Ovary (tissue), 9 donors: ENCODE measurements around the gene FAM107B. TPM values are rescaled to one million over a fixed set of nuclear protein-coding genes. Genes with fewer than 3 reads are reported as not detected.

Experiments
- DNase-seq, 5 donors: peaks; one replicate each; pipeline ENCODE4 v3.0.0-alpha.2; 2019 to 2020
- H3K27ac ChIP-seq, 2 donors: fragments of 200-600 bp; one replicate each; pipeline versions ENCODE4 v1.5.1 to v1.8.0; 2019 to 2022
- H3K27me3 ChIP-seq: fragments of 200-600 bp; one replicate; pipeline ENCODE4 v1.8.0; 2022
- H3K36me3 ChIP-seq: fragments of 200-600 bp; sonication (generic); one replicate; pipeline ENCODE4 v1.5.1; 2019
- H3K4me1 ChIP-seq: one replicate; pipeline ENCODE4 v1.8.1; 2013; ENCODE audit warnings: mild to moderate bottlenecking, moderate library complexity; ENCODE audit not compliant: insufficient read depth
- H3K4me3 ChIP-seq: fragments of 200-600 bp; sonication (generic); one replicate; pipeline ENCODE4 v1.5.1; 2017
- H3K9me3 ChIP-seq, 2 donors: fragments of 200-600 bp in 1 of 2; sonication (generic) in 1 of 2; one replicate each; pipeline versions ENCODE4 v1.5.1 to v1.8.1; 2013 to 2019; ENCODE audit warnings: mild to moderate bottlenecking in 1 of 2, moderate library complexity in 1 of 2
- EP300 ChIP-seq: sonication (generic); formaldehyde crosslinking; IDR thresholded peaks from one replicate; pipeline ENCODE4 v1.6.1; 2017; ENCODE audit warnings: antibody characterized with exemption
- POLR2A ChIP-seq: fragments of 450-650 bp; IDR thresholded peaks from one replicate; pipeline ENCODE4 v1.6.1; 2017; ENCODE audit warnings: antibody characterized with exemption, mild to moderate bottlenecking, moderate library complexity
- WGBS, 3 donors: extraction: QIAGEN DNeasy Blood & Tissue Kit in 1 of 3; methylation state at CpG; one replicate each; pipeline versions ENCODE4 v1.1.5 to v1.1.7; 2013 to 2017; 5-methylcytosine and 5-hydroxymethylcytosine counted together
- intact Hi-C, 4 donors: fragments of 100-400 bp; cut with DNase I; formaldehyde crosslinking; loops; one replicate each; pipeline versions ENCODE4 v1.11.0 to v1.15.1; 2022 to 2023
- polyA plus RNA-seq, 2 donors: library from polyadenylated mRNA; stranded (reverse); fragments of 200-250 nt in 1 of 2; fragments of 350-450 nt in 1 of 2; fragmentation: Illumina TruSeq in 1 of 2; extraction: RNeasy Lipid Tissue Mini Kit (QIAGEN cat#74804) in 1 of 2; gene quantifications; one replicate each; pipeline ENCODE4 v1.2.3, GENCODE V29; 2013 to 2014
- total RNA-seq, 7 donors: library from RNA; depleted of rRNA in 2 of 7; stranded (reverse); fragments of >200 nt in 2 of 7; fragmentation: NEBNext Ultra II Directional in 3 of 7; extraction: Animal tissue kit (Norgen Biotek cat#: 25700) in 3 of 7; gene quantifications; one replicate each; pipeline versions ENCODE4 v1.1.0 to v1.2.4, GENCODE V29; 2016 to 2023
- TF ChIP-seq, protein P1 (sequence below), 3 donors: fragments of 450-650 bp in 2 of 3; fragments of 200-600 bp in 1 of 3; IDR thresholded peaks; one replicate each; pipeline versions ENCODE4 v1.5.1 to v1.8.0; 2016 to 2022; ENCODE audit warnings: antibody characterized with exemption in 3 of 3, mild to moderate bottlenecking in 1 of 3
- donor health status: DM: no; HTN: no; CAD: no; lungs with moderate emphysema.
- donor health status: DM: no; HTN: no; CAD: no.
- donor health status: Bipolar disorder and iron deficiency.
- donor health status: DM: yes; HTN: yes; CAD: no.
- donor health status: DM: no; HTN: no; CAD: no.
- donor health status: DM: yes; HTN: yes; CAD: no.

The FAM107B gene
- total and polyA plus RNA-seq, 9 donors, result 6.0 to 26.6 (median 15.0) TPM

DNA sequence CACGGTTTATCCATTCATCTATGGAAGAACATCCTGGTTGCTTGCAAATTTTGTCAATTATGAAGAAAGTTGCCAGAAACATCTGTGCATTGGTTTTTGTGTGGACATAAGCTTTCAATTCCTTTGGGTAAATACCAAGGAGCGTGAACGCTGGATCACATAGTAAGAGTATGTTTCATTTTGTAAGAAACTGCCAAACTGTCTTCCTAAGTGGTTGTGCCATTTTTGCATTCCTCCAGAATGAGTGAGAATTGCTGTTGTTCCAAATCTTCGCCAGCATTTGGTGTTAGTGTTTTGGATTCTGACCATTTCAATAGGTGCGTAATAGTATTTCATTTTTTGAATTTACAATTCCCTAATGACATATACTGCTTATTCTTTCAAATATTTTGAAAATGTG is 288.7 kb downstream of the FAM107B start:
- no peaks in the 10 kb centered on the region for H3K27me3 ChIP-seq
- TF ChIP-seq EP300, result no peak
- no peak for TF ChIP-seq POLR2A
- TF ChIP-seq, protein P1, sequence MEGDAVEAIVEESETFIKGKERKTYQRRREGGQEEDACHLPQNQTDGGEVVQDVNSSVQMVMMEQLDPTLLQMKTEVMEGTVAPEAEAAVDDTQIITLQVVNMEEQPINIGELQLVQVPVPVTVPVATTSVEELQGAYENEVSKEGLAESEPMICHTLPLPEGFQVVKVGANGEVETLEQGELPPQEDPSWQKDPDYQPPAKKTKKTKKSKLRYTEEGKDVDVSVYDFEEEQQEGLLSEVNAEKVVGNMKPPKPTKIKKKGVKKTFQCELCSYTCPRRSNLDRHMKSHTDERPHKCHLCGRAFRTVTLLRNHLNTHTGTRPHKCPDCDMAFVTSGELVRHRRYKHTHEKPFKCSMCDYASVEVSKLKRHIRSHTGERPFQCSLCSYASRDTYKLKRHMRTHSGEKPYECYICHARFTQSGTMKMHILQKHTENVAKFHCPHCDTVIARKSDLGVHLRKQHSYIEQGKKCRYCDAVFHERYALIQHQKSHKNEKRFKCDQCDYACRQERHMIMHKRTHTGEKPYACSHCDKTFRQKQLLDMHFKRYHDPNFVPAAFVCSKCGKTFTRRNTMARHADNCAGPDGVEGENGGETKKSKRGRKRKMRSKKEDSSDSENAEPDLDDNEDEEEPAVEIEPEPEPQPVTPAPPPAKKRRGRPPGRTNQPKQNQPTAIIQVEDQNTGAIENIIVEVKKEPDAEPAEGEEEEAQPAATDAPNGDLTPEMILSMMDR (IDR thresholded peaks at IDR 0.05), result no peak
- WGBS, 3 donors, result 90 to 95% (median 93%) methylated on average over 5 of the region's 5 CpGs
- no peaks in the 10 kb centered on the region for H3K36me3 ChIP-seq
- intact Hi-C loops, result no loop called here
- no peak overlapping the region for H3K27ac ChIP-seq
- H3K9me3 ChIP-seq, result no peaks in the 10 kb centered on the region
- peaks cover 12% of the 10 kb centered on the region for H3K4me1 ChIP-seq
- DNase-seq, result no peak
- H3K4me3 ChIP-seq, result no peak overlapping the region

- TF ChIP-seq POLR2A (no peak), EP300 (no peak)
- TF ChIP-seq, protein P1 (IDR thresholded peaks at IDR 0.05), result no peak
- no peaks in the 10 kb centered on the region for H3K9me3 ChIP-seq
- H3K4me1 ChIP-seq, result peaks cover 8% of the 10 kb centered on the region
- H3K27ac ChIP-seq, result no peak overlapping the region
- no peak for DNase-seq
- no peaks in the 10 kb centered on the region for H3K36me3 ChIP-seq
- no peak overlapping the region for H3K4me3 ChIP-seq
- H3K27me3 ChIP-seq, result no peaks in the 10 kb centered on the region
- 92 to 95% (median 93%) methylated on average over 5 of the region's 5 CpGs for WGBS, 3 donors
- intact Hi-C loops, result no loop called here
These were observed 291.3 kb downstream of the FAM107B start for GRCh38 chr10:14483417-14483816.

DNA sequence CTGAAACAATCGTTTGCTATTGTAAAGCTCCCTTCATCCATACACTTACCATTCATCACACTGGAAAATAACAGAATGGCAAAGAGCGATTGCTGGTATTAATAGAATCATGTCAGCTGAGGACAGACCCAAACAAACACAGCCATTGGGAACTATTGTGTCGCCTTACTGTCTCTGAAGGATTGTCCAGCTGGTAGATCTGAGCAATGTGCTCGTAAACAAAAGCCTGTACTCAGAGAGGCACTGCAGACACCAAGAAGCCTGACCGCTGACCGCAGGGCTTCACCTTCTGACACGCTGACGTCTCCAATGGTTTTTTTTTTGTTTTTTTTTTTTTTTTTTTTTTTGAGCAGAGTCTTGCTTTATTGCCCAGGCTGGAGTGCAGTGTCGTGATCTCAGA is 292.9 kb downstream of the FAM107B start:
- TF ChIP-seq EP300, result no peak
- TF ChIP-seq POLR2A, result no peak
- TF ChIP-seq, protein P1 (IDR thresholded peaks at IDR 0.05), result no peak
- no peaks in the 10 kb centered on the region for H3K9me3 ChIP-seq
- 73 to 83% (median 76%) methylated on average over 9 of the region's 9 CpGs for whole genome bisulfite sequencing, 3 donors
- DNase-seq, result no peak
- no peak overlapping the region for H3K27ac ChIP-seq
- no peak overlapping the region for H3K4me3 ChIP-seq
- H3K4me1 ChIP-seq, result peaks cover 2% of the 10 kb centered on the region
- intact Hi-C loops, result no loop called here
- H3K27me3 ChIP-seq, result no peaks in the 10 kb centered on the region
- no peaks in the 10 kb centered on the region for H3K36me3 ChIP-seq

- Histone ChIP-seq H3K4me1 (no peaks in the 10 kb centered on the region), H3K27ac (no peak overlapping the region), H3K9me3 (no peaks in the 10 kb centered on the region), H3K4me3 (no peak overlapping the region), H3K36me3 (no peaks in the 10 kb centered on the region), H3K27me3 (no peaks in the 10 kb centered on the region)
- TF ChIP-seq POLR2A, result no peak
- TF ChIP-seq EP300, result no peak
- TF ChIP-seq, protein P1 (IDR thresholded peaks at IDR 0.05), result no peak
- intact Hi-C loops, result no loop called here
- no peak for DNase-seq
- 94 to 98% (median 95%) methylated on average over 4 of the region's 4 CpGs for WGBS, 3 donors
These were observed 293.7 kb downstream of the FAM107B start for GRCh38 chr10:14481014-14481413.

DNA sequence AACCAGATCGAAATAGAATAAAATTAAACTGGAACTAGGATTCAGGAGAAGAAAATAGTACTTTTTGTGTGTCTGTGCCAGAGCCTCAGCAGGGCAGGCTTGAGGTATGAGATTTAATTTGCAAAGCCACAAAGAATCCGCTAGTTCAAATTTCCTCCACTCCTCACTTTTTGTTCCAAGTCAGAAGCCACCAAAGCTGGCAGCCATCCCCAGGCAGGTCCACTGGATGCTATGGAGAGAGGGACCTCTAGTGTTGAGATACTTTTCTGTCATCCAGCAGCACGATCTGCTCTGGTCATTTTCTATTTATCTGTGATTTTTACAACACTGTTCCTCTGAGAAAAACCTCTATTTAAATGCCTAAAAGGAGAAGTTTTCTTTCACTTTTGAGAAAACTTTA is 296.1 kb downstream of the FAM107B start:
- no peak overlapping the region for H3K27ac ChIP-seq
- 16 to 20% (median 19%) methylated on average over 3 of the region's 3 CpGs for WGBS, 3 donors

More for the DNA sequence above, 296.1 kb downstream of the FAM107B start:
- Histone ChIP-seq H3K4me3 (no peak overlapping the region), H3K9me3 (no peaks in the 10 kb centered on the region), H3K4me1 (no peaks in the 10 kb centered on the region), H3K27me3 (no peaks in the 10 kb centered on the region), H3K36me3 (no peaks in the 10 kb centered on the region)
- DNase-seq, result peak; percentile 41 to 78 (median 55)
- TF ChIP-seq POLR2A (no peak), EP300 (no peak)
- TF ChIP-seq, protein P1 (IDR thresholded peaks at IDR 0.05), result peak in 1 of 3 donors; percentile 31
- intact Hi-C loops, result loop anchor here in 2 of 4 donors (10.0 kb wide), 2 partner anchors 284 to 684 kb away; no protein-coding TSS in a partner anchor
